HUES48 (cell line): ENCODE results near the gene IRX4.

Experiments used
- H3K27ac ChIP-seq: one replicate; pipeline ENCODE4 v1.7.0; 2013; ENCODE audit warnings: low read depth, low read length, inconsistent platforms
- H3K27me3 ChIP-seq: 2 replicates; pipeline ENCODE4 v1.6.1; 2013; ENCODE audit warnings: mild to moderate bottlenecking, low read length; ENCODE audit not compliant: control insufficient read depth, insufficient read depth
- H3K36me3 ChIP-seq: 2 replicates; pipeline ENCODE4 v1.6.1; 2013; ENCODE audit warnings: low read length; ENCODE audit not compliant: control insufficient read depth, insufficient read depth
- H3K4me1 ChIP-seq: 2 replicates; pipeline ENCODE4 v1.6.1; 2013; ENCODE audit warnings: mild to moderate bottlenecking, low read length; ENCODE audit not compliant: control insufficient read depth, insufficient read depth
- H3K4me3 ChIP-seq: 2 replicates; pipeline ENCODE4 v1.5.1; 2013; ENCODE audit warnings: mild to moderate bottlenecking, low read depth, low read length
- H3K9ac ChIP-seq: 2 replicates; pipeline ENCODE4 v1.6.1; 2013; ENCODE audit warnings: mild to moderate bottlenecking, low read depth, low read length, moderate library complexity
- H3K9me3 ChIP-seq: 2 replicates; pipeline ENCODE4 v1.6.1; 2013; ENCODE audit warnings: low read length; ENCODE audit not compliant: control insufficient read depth, insufficient read depth

IRX4 gene

DNA sequence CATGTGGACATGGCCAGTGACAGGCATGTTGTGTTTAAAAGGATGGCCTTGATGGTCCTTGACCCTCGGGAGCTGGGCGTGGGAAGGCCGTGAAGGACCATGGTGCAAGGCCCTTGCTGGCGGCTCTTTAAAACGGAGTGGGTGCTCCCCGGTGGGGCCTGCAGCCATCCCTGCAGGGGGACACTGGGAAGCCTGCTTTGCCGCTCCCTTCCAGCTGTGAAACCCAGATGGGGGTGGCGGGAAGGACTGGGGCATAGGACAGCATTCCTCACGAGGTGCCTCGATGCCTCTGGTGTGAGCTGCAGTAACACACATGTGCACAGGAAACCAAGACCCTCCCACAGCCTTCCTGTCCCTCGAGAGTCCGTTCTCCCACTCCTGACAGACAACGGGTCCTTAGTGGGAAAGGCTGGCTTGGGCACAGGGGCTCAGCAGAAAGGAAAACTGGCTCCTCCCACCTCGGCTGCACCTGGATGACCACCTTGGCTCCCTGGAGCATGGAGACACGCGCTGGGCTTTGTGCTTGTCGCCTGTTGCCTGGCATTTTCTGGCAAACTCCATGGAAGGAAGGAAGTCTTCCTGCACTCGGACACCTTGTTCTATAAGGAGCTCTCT lies 30.3 kb upstream of the IRX4 start:
- no peak overlapping the region for H3K4me3 ChIP-seq
- no peak overlapping the region for H3K27ac ChIP-seq
- no peaks in the 10 kb centered on the region for H3K4me1 ChIP-seq
- H3K36me3 ChIP-seq: no peaks in the 10 kb centered on the region
- no peak overlapping the region for H3K9ac ChIP-seq
- H3K9me3 ChIP-seq: no peaks in the 10 kb centered on the region
- H3K27me3 ChIP-seq: no peaks in the 10 kb centered on the region

DNA sequence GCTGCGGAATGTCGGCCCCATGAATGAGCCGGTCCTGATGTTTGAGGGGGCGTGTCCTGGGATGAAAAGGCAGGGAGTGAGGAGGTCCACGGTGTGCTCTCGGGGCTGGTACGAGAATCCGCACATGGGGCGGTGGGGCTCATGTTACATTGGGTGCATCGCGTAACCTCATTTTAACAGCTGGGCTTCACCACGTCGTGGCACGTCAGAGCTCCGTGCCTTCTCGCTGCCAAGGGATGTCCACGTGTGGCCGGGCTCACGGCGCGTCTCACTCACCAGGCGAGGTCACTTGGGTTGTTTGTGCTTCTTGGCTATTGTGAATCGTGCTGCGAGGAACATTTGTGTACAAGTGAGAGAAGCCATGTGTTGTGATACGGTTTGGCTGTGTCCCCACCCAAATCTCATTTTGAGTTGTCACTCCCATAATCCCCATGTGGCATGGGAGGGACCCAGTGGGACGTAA lies 29.1 kb upstream of the IRX4 start:
- Histone ChIP-seq H3K4me3 (no peak overlapping the region), H3K27me3 (peaks cover 3% of the 10 kb centered on the region; the same call in 1 of the 2 replicates), H3K4me1 (no peaks in the 10 kb centered on the region), H3K36me3 (no peaks in the 10 kb centered on the region), H3K9ac (no peak overlapping the region), H3K9me3 (no peaks in the 10 kb centered on the region), H3K27ac (no peak overlapping the region)

DNA sequence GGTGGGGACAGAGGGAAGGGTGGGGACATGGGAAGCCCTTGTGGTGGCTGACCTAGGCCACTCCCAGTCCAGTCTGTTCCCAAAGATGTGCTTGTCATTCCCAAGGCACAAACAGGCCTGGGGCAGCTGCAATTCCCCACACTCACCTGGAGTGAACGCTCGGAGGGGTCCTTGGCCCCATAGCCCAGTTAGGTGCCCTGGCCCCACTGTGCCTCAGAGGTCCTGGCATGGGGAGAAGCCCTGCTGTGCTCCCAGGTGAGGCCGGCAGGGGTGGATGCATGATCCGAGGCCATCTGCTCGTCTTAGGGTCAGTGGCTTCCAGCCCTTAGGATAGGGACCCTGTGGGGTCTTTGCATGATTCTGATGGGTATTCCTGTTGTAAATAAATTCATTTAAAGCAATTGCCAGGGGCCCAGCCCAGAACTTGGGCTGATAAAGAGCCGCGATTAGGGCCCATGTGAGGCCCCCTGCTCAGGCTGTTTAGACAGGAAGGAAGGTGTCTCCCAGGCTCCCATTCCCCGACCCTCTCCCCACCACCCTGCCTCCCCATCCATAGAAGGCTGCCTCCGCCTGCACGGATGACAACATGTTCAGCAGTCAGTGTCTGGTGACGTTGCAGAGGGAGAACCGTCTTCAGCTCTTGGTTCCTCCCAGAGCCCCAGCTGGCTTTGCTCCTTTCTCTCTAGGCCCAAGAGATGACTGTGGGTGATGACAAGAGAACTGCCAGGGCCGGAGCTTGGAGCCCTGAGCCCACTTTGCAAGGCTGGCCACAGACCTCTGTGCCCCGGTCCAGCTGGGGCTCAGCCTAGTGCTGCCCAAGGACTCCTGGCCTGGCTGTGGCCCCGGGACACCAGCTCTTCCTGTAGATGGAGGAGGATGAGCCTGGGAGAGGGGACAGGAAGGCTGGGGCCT lies 28.4 kb upstream of the IRX4 start:
- no peaks in the 10 kb centered on the region for H3K9me3 ChIP-seq
- H3K36me3 ChIP-seq: no peaks in the 10 kb centered on the region
- no peak overlapping the region for H3K9ac ChIP-seq
- peaks cover 3% of the 10 kb centered on the region; the same call in 1 of the 2 replicates for H3K27me3 ChIP-seq
- no peaks in the 10 kb centered on the region for H3K4me1 ChIP-seq
- no peak overlapping the region for H3K4me3 ChIP-seq
- H3K27ac ChIP-seq: no peak overlapping the region

DNA sequence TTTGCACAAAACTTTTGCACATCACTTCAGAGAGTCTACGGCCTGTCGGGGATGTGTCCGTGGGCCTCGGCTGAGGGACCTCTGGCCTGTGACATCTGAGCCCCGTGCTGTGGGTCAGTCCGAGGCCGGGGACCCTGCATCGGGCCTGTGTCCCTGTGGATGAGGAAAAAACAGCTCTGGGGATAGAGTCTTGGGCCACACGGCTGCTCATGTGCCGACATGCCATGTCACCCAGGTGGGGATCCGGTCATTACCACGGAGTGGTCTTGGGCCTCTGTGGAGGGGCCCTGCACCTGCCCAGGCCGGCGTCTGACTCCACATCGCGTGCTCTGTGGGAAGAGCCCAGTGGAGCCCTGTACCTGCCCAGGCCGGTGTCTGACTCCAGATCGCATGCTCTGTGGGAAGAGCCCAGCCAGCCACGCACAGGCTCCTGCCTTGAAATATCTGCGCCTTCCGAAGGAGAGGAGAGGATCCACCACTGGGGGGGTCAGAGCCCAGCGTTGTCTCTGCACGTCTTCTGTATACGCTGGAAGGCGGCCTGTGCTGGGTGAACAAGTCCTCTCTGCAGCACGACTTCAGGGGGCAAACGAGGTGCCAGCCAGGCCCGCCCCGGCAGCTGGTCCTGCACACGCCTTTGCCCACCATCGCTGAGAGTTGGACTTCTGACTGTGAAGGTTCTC lies 27.5 kb upstream of the IRX4 start:
- H3K9ac ChIP-seq: no peak overlapping the region
- H3K4me1 ChIP-seq: no peaks in the 10 kb centered on the region
- H3K27me3 ChIP-seq: peaks cover 3% of the 10 kb centered on the region; the same call in 1 of the 2 replicates
- H3K9me3 ChIP-seq: no peaks in the 10 kb centered on the region
- no peak overlapping the region for H3K4me3 ChIP-seq
- no peaks in the 10 kb centered on the region for H3K36me3 ChIP-seq
- H3K27ac ChIP-seq: no peak overlapping the region

DNA sequence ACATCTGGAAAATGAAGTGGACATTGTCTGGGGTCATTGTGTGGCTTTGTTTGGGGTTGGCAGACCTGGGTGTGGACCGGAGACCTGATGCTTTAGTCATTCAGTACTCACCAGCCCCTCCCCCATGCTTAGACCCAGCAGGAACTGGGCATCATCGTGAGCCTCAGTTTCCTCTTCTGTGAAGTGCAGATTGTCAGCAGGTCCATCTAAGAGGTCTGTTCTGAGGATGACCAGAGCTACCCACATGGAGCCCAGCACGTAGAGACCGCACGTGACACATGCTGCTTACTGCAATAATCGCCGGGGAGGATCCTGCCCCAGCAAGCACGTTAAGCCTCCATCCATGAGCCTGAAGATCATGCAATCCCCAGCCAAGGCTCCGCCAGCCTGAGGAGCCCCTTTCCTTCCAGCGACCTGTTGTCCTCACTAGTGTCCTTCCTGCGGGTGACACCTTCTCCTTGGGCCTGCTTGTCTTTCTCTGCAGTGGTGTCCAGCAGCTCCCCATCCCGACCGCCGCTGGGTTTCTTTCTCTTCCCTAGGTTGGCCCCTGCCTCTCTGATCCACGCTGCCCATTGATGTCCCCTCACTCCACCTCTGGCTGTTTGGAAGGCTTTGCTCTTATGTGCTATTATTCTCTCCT lies 26.7 kb upstream of the IRX4 start:
- no peak overlapping the region for H3K9ac ChIP-seq
- peaks cover 3% of the 10 kb centered on the region; the same call in 1 of the 2 replicates for H3K27me3 ChIP-seq
- H3K4me1 ChIP-seq: no peaks in the 10 kb centered on the region
- no peaks in the 10 kb centered on the region for H3K9me3 ChIP-seq
- H3K4me3 ChIP-seq: no peak overlapping the region
- no peaks in the 10 kb centered on the region for H3K36me3 ChIP-seq
- H3K27ac ChIP-seq: no peak overlapping the region

DNA sequence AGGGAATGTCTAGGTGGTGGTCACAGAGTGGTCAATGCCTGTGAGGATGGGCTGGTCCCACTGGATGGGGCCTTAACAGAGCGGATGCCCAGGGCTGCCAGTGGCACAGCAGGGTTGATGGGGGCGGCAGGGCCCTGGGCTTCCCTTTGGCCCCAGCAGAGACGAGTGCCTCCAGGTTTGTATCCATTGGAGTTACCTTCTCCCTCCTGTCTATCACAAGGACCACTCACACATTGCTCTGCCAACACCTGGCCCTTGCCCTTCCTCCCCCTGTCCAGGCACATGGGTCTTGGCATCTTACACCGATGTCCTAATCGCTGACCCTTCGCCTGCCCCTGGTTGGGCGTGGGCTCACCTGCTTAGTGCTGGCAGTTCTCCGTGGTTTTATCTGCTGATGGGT lies 26.2 kb upstream of the IRX4 start:
- H3K4me3 ChIP-seq: no peak overlapping the region
- no peaks in the 10 kb centered on the region for H3K36me3 ChIP-seq
- peaks cover 3% of the 10 kb centered on the region; the same call in 1 of the 2 replicates for H3K27me3 ChIP-seq
- no peaks in the 10 kb centered on the region for H3K9me3 ChIP-seq
- no peak overlapping the region for H3K27ac ChIP-seq
- H3K4me1 ChIP-seq: no peaks in the 10 kb centered on the region
- no peak overlapping the region for H3K9ac ChIP-seq

DNA sequence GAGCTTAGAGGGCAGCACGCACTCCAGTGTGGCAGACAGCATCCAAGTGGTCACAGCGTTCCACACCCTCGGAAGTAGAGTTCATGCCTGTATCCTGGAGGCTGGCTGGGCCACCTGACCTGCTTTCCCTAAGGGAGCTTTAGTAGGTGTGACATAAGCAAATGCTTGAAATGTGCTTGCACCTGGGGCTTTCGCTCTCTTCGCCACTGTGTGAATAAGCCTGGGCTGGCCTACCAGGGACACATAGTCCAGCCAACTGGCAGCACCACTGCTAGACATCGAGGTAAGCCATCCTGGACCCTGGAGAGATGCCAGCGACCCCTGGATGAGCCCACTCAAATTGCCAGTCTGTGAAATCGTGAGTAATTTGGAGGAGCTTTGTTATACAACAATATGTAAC lies 24.9 kb upstream of the IRX4 start:
- Histone ChIP-seq H3K36me3 (no peaks in the 10 kb centered on the region), H3K4me3 (no peak overlapping the region), H3K9ac (no peak overlapping the region), H3K27ac (no peak overlapping the region), H3K9me3 (no peaks in the 10 kb centered on the region), H3K4me1 (no peaks in the 10 kb centered on the region), H3K27me3 (peaks cover 3% of the 10 kb centered on the region; the same call in 1 of the 2 replicates)

DNA sequence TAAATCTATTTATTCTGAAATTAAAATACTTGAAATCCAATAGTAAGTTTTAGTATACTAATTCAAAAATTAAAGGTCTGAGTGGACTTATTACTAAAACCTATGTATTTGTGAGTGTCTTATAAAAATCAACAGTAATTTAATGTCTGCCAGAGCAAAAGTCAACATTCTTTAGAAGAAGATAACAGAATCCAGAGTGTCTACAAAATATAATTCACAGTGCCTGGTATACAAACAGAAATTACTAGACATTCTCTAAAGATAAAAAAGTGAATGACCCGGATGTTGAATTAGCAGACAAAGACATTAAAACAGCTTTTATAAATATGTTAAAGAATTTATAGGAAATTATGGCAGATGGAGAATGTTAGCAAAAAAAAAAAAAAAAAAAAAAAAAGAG lies 22.4 kb upstream of the IRX4 start:
- H3K27me3 ChIP-seq: peaks cover 3% of the 10 kb centered on the region; the same call in 1 of the 2 replicates
- no peaks in the 10 kb centered on the region for H3K9me3 ChIP-seq
- no peak overlapping the region for H3K4me3 ChIP-seq
- no peak overlapping the region for H3K27ac ChIP-seq
- H3K36me3 ChIP-seq: no peaks in the 10 kb centered on the region
- H3K9ac ChIP-seq: no peak overlapping the region
- no peaks in the 10 kb centered on the region for H3K4me1 ChIP-seq

DNA sequence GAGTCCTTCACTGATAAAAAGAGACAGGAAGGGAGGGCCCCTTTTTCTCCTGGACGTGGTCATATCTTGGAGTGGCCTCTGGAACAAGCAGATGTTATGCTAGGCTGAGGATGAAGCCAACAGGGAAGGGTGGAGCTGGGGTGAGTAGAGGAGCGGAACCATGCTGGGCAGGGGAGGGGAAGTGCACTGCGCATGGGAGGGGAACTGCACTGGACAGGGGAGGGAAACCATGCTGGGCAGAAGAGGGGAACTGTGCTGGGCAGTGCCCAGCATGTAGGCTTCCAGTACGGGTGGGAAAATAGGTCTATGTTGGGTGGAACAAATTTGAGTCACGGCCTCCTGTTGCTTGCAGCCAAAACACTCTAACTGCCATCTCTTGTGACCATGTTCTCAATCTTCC lies 19.3 kb upstream of the IRX4 start:
- no peak overlapping the region for H3K27ac ChIP-seq
- H3K4me3 ChIP-seq: no peak overlapping the region
- no peaks in the 10 kb centered on the region for H3K4me1 ChIP-seq
- H3K36me3 ChIP-seq: no peaks in the 10 kb centered on the region
- H3K9ac ChIP-seq: no peak overlapping the region
- no peaks in the 10 kb centered on the region for H3K27me3 ChIP-seq
- no peaks in the 10 kb centered on the region for H3K9me3 ChIP-seq

DNA sequence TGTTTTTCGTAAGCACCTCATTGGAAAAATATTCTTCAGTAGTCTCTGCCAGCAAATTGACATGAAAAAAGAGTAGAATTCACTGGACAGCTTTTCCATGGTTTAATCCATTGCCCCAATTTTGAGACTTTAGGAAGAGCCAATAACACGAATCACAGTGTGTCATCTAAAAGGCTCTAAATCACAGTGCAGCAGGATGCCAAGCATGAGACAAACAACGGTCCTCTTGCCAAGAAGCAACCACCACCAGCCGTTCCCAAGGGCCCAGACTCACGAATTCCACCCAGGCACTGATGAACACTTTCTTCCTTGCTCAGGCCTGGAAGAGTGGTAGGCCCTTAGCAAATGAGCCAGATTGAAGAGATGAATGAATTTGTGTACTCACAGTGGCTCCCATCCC lies 18.3 kb upstream of the IRX4 start:
- no peaks in the 10 kb centered on the region for H3K4me1 ChIP-seq
- H3K9ac ChIP-seq: no peak overlapping the region
- H3K27ac ChIP-seq: no peak overlapping the region
- H3K36me3 ChIP-seq: no peaks in the 10 kb centered on the region
- H3K9me3 ChIP-seq: no peaks in the 10 kb centered on the region
- no peak overlapping the region for H3K4me3 ChIP-seq
- H3K27me3 ChIP-seq: no peaks in the 10 kb centered on the region
